Activated CD8-positive, alpha-beta T cell treated with anti-CD3 and anti-CD28 coated beads for 36 hours (primary cell): ENCODE results near the gene RAB3GAP2. TPM values are rescaled to one million over a fixed set of nuclear protein-coding genes. Genes with fewer than 3 reads are reported as not detected.

Source experiments
- ATAC-seq: fragments of 200-7000 bp; cut with Tn5 transposase; one replicate; pipeline ENCODE4 v1.10.0; 2021; ENCODE audit warnings: mild to moderate bottlenecking, moderate library complexity
- CTCF ChIA-PET: fragments of 350-600 bp; sonication (Branson Sonifier 250); formaldehyde crosslinking; loops from one replicate; lab custom pipeline; 2021; ENCODE audit warnings: antibody characterized with exemption; lab: Charles Lee
- POLR2A ChIA-PET: fragments of 350-600 bp; sonication (Branson Sonifier 250); formaldehyde crosslinking; loops from one replicate; lab custom pipeline; 2021; ENCODE audit warnings: antibody characterized with exemption; lab: Charles Lee
- DNase-seq: peaks from one replicate; pipeline ENCODE4 v3.0.0-alpha.2; 2020
- H3K27ac Mint-ChIP-seq: one replicate; pipeline ENCODE4 v1.8.0; 2021; ENCODE audit warnings: mild to moderate bottlenecking, mixed read lengths
- H3K27me3 Mint-ChIP-seq: one replicate; pipeline ENCODE4 v1.8.0; 2021; ENCODE audit warnings: mixed read lengths
- H3K36me3 Mint-ChIP-seq: one replicate; pipeline ENCODE4 v1.8.0; 2021; ENCODE audit warnings: low read depth, mixed read lengths
- H3K4me1 Mint-ChIP-seq: one replicate; pipeline ENCODE4 v1.8.0; 2021; ENCODE audit warnings: low read depth, mixed read lengths
- H3K4me3 Mint-ChIP-seq: one replicate; pipeline ENCODE4 v1.8.0; 2021; ENCODE audit warnings: mild to moderate bottlenecking, moderate library complexity, mixed read lengths
- H3K9me3 Mint-ChIP-seq: one replicate; pipeline ENCODE4 v1.8.0; 2021; ENCODE audit warnings: mixed read lengths
- CTCF ChIP-seq: fragments of 200-600 bp; IDR thresholded peaks from one replicate; pipeline ENCODE4 v1.8.0; 2022; ENCODE audit warnings: antibody characterized with exemption, mild to moderate bottlenecking
- intact Hi-C: fragments of 100-400 bp; cut with micrococcal nuclease; formaldehyde crosslinking; loops from one replicate; pipeline ENCODE4 v1.10.0; 2022
- total RNA-seq, 2 experiments: library from RNA; stranded (reverse); gene quantifications; one replicate each; pipeline ENCODE4 v1.2.3, GENCODE V29; 2021

Gene RAB3GAP2
- total RNA-seq, 2 experiments from 2014 or later, result 50.6 to 53.5 TPM

- Mint-ChIP-seq H3K4me1 (peaks cover 11% of the 10 kb centered on the region), H3K36me3 (peaks cover 49% of the 10 kb centered on the region), H3K9me3 (peaks cover 5% of the 10 kb centered on the region), H3K27ac (no peak overlapping the region), H3K4me3 (no peak overlapping the region), H3K27me3 (no peaks in the 10 kb centered on the region)
- DNase-seq (no peak), ATAC-seq (no peak)
- ChIA-PET CTCF (no interaction called here), POLR2A (no interaction called here)
- intact Hi-C loops, result no loop called here
- TF ChIP-seq CTCF, result no peak
These were observed 142.6 kb downstream of the RAB3GAP2 start for GRCh38 chr1:220129479-220130210.

- Mint-ChIP-seq H3K27me3 (no peaks in the 10 kb centered on the region), H3K4me3 (no peak overlapping the region), H3K9me3 (peaks cover 5% of the 10 kb centered on the region), H3K27ac (no peak overlapping the region), H3K4me1 (peaks cover 16% of the 10 kb centered on the region), H3K36me3 (peaks cover 41% of the 10 kb centered on the region)
- ATAC-seq, result no peak
- ChIA-PET CTCF (interaction anchor here (1.0 kb wide), 1 partner anchor 14 kb away, joined by 5 read pairs; no protein-coding TSS in a partner anchor), POLR2A (no interaction called here)
- DNase-seq, result no peak
- intact Hi-C loops, result no loop called here
- no peak for TF ChIP-seq CTCF
These were observed 145.2 kb downstream of the RAB3GAP2 start for GRCh38 chr1:220127076-220127475.

GRCh38 chr1:220124542-220124941 is 147.7 kb downstream of the RAB3GAP2 start:
- ATAC-seq (no peak), DNase-seq (no peak)
- intact Hi-C loops, result no loop called here
- peaks cover 11% of the 10 kb centered on the region for H3K4me1 Mint-ChIP-seq
- TF ChIP-seq CTCF, result no peak
- ChIA-PET CTCF (interaction anchor here (0.6 to 2.4 kb wide), 7 partner anchors 8 to 136 kb away, joined by 3 to 10 read pairs (median 3); no protein-coding TSS in a partner anchor), POLR2A (no interaction called here)
- peaks cover 3% of the 10 kb centered on the region for H3K9me3 Mint-ChIP-seq
- H3K27ac Mint-ChIP-seq, result peak overlapping the region; percentile 64
- H3K36me3 Mint-ChIP-seq, result peaks cover 31% of the 10 kb centered on the region
- no peak overlapping the region for H3K4me3 Mint-ChIP-seq
- no peaks in the 10 kb centered on the region for H3K27me3 Mint-ChIP-seq

- Mint-ChIP-seq H3K36me3 (peaks cover 29% of the 10 kb centered on the region), H3K27me3 (no peaks in the 10 kb centered on the region), H3K9me3 (no peaks in the 10 kb centered on the region), H3K27ac (no peak overlapping the region), H3K4me1 (peaks cover 11% of the 10 kb centered on the region), H3K4me3 (no peak overlapping the region)
- DNase-seq, result peak; percentile 48
- ATAC-seq, result no peak
- POLR2A ChIA-PET, result no interaction called here
- TF ChIP-seq CTCF, result peak; percentile 20
- intact Hi-C loops, result no loop called here
- CTCF ChIA-PET, result interaction anchor here (0.6 to 2.4 kb wide), 7 partner anchors 8 to 135 kb away, joined by 3 to 10 read pairs (median 3); no protein-coding TSS in a partner anchor
These were observed 148.4 kb downstream of the RAB3GAP2 start for GRCh38 chr1:220123889-220124288.

GRCh38 chr1:220123066-220123465 is 149.2 kb downstream of the RAB3GAP2 start:
- ATAC-seq (no peak), DNase-seq (no peak)
- peaks cover 22% of the 10 kb centered on the region for H3K36me3 Mint-ChIP-seq
- no peak overlapping the region for H3K4me3 Mint-ChIP-seq
- intact Hi-C loops, result no loop called here
- POLR2A ChIA-PET, result no interaction called here
- H3K9me3 Mint-ChIP-seq, result no peaks in the 10 kb centered on the region
- peaks cover 13% of the 10 kb centered on the region for H3K4me1 Mint-ChIP-seq
- TF ChIP-seq CTCF, result no peak
- CTCF ChIA-PET, result interaction anchor here (1.2 to 2.4 kb wide), 5 partner anchors 8 to 72 kb away, joined by 3 to 10 read pairs (median 6); no protein-coding TSS in a partner anchor
- H3K27ac Mint-ChIP-seq, result no peak overlapping the region
- H3K27me3 Mint-ChIP-seq, result no peaks in the 10 kb centered on the region
